Neural crest cell (in vitro differentiated cells): Measurements from ENCODE around the gene RARG. TPM values are rescaled to one million over a fixed set of nuclear protein-coding genes. Genes with fewer than 3 reads are reported as not detected.
"Not testable (repeated sequence)": the region's sequence is repeated elsewhere in the genome, so short reads cannot be mapped to it uniquely, and the experiment has no call there.

Experiments used
- DNase-seq: peaks from one replicate; pipeline ENCODE4 v3.0.0; 2021; ENCODE audit warnings: low read depth, mixed read lengths, low spot score
- H3K27ac Mint-ChIP-seq: one replicate; pipeline ENCODE4 v1.8.0; 2021; ENCODE audit warnings: mild to moderate bottlenecking, mixed read lengths; ENCODE audit not compliant: unreplicated experiment
- H3K27me3 Mint-ChIP-seq: 2 replicates; pipeline ENCODE4 v1.8.0; 2021; ENCODE audit warnings: low read depth, mild to moderate bottlenecking, mixed read lengths
- H3K36me3 Mint-ChIP-seq: 2 replicates; pipeline ENCODE4 v1.8.0; 2021; ENCODE audit warnings: low read depth, mild to moderate bottlenecking, mixed read lengths
- H3K4me1 Mint-ChIP-seq: 2 replicates; pipeline ENCODE4 v1.8.0; 2021; ENCODE audit warnings: mixed read lengths
- H3K4me3 Mint-ChIP-seq: one replicate; pipeline ENCODE4 v1.8.0; 2021; ENCODE audit warnings: mild to moderate bottlenecking, mixed read lengths
- H3K9me3 Mint-ChIP-seq: 2 replicates; pipeline ENCODE4 v1.8.0; 2021; ENCODE audit warnings: mixed read lengths
- total RNA-seq: library from RNA; stranded (reverse); gene quantifications from 2 replicates; pipeline ENCODE4 v1.2.1, GENCODE V29; 2021
- TF ChIP-seq, protein P1 (sequence below): fragments of 200-600 bp; sonication (generic); conservative IDR thresholded peaks from 2 replicates; pipeline ENCODE4 v1.5.0; 2021; ENCODE audit warnings: antibody characterized with exemption, mild to moderate bottlenecking

RARG gene
- total RNA-seq, 1 donor from 2014 or later: 5.4 TPM

DNA sequence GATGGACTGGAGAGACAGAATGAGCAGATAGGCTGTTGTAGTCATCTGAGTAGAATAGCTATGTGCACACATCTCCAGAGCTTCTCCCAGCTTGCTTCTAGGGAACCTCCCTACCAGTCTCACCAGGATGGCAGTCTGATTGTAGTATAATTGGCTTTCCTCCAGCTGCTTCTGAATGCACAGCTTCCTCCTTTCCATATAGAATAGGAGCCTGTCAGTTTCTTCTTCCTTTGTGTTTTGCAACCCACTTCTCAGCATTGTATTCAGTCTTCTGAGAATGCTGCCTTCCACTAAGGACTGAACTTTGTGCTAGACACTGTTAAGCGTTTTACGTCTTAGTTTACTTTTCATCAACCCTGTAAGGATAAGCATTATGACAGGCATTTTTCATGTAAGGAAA, 49.1 kb downstream of the RARG start:
- H3K27ac Mint-ChIP-seq: no peak overlapping the region
- H3K4me3 Mint-ChIP-seq: peak overlapping the region; percentile 91
- TF ChIP-seq, protein P1, sequence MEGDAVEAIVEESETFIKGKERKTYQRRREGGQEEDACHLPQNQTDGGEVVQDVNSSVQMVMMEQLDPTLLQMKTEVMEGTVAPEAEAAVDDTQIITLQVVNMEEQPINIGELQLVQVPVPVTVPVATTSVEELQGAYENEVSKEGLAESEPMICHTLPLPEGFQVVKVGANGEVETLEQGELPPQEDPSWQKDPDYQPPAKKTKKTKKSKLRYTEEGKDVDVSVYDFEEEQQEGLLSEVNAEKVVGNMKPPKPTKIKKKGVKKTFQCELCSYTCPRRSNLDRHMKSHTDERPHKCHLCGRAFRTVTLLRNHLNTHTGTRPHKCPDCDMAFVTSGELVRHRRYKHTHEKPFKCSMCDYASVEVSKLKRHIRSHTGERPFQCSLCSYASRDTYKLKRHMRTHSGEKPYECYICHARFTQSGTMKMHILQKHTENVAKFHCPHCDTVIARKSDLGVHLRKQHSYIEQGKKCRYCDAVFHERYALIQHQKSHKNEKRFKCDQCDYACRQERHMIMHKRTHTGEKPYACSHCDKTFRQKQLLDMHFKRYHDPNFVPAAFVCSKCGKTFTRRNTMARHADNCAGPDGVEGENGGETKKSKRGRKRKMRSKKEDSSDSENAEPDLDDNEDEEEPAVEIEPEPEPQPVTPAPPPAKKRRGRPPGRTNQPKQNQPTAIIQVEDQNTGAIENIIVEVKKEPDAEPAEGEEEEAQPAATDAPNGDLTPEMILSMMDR: no peak
- no peaks in the 10 kb centered on the region for H3K27me3 Mint-ChIP-seq
- peaks cover 26% of the 10 kb centered on the region for H3K36me3 Mint-ChIP-seq
- H3K4me1 Mint-ChIP-seq: peaks cover 45% of the 10 kb centered on the region
- DNase-seq: no peak
- no peaks in the 10 kb centered on the region for H3K9me3 Mint-ChIP-seq

DNA sequence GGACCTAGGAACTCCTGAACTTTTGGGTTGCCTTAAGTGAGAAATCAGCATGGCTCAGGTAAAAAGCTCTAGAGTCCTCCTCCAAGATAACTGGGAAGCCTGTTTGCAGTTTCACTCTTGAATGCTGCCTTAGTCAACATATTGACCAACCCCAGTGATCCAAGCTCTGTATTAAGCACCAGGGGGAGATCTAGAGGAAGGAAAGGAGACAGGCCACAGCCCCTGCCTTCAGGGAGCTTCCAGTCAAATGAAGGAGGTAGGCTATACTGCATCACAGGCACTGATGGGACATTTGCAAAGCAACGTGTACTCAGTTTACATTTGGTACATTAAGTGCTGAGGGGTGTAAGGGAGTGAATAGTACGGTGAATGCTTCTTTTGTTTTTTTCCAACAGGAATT, 50.1 kb downstream of the RARG start:
- H3K27me3 Mint-ChIP-seq: no peaks in the 10 kb centered on the region
- peak overlapping the region; percentile 91 for H3K4me3 Mint-ChIP-seq
- no peak for DNase-seq
- TF ChIP-seq, protein P1: no peak
- no peaks in the 10 kb centered on the region for H3K9me3 Mint-ChIP-seq
- peaks cover 45% of the 10 kb centered on the region for H3K4me1 Mint-ChIP-seq
- no peak overlapping the region for H3K27ac Mint-ChIP-seq
- H3K36me3 Mint-ChIP-seq: peaks cover 20% of the 10 kb centered on the region

DNA sequence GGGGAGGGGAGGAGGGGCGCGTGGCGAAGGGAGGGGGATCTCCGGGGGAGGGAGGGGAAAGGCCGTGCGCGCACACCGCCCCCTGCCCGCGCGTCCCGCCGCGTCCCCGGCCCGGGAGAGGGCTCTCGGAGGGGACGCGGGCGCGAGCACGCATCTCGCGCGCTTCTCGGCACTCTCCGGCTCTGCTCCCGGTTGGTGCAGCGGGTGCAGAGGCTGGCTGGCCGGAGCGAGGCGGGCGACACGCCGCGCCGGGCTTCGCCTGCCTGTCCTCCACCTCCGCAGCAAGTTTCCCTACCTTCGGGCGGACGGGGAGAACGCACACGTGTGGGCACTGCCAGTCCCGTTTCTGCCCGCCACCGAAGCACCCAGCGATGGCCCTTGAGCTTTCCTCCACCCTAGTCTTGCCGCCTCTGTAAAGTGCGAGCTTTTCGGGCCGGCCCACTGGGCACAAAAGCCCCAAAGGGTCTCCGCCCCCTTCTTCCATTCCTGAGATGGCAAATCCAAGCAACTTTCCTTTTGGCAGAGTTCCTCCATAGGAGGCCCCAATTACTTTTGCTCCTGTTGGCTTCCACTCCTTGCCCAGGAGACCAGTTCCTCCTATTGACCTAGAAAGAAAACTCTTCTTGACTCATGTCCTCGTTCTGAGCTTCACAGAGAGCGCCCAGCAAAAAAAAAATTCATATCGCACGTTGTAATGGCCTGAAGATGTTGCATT, 50.9 kb downstream of the RARG start:
- Mint-ChIP-seq H3K4me1 (peaks cover 44% of the 10 kb centered on the region), H3K27me3 (no peaks in the 10 kb centered on the region), H3K36me3 (peaks cover 14% of the 10 kb centered on the region), H3K9me3 (no peaks in the 10 kb centered on the region), H3K4me3 (peak overlapping the region; percentile 91), H3K27ac (peak overlapping the region; percentile 74)
- DNase-seq: peak; percentile 77
- TF ChIP-seq, protein P1: no peak

DNA sequence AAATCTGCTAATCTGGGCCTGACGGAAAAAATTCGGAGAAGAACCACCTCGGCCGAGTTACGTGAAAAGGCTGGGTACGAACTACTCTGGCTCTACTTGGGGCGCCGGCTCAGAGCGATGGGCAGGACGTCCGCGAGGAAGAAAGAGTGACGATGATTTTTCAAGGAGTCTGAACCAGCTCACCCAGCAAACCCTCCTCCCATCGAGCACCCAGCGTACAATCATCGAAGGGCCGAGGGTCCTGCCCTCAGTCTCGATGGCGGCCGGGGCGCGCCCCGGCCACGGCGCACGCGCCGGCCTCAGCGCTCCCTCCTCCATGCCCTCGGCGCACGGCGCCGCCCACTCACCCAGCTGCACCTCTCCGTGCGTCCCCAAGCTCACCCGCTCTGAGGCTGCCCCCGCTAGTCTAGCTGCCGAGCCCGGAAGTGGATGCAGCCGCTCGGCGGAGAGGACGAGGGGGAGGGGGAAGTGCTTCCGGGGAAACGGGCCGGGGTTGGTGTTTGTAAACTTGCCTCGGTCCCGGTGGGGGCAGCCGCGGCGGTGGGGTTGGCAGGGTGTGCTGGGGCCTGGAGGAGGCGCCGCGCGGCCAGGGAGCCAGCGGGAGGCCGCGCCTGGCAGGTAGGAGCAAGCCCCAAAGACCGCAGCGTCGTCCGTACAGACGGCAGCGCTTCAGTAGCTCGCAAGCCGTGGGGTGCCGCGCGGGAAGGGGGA, 51.6 kb downstream of the RARG start, which contains the start of the genes CSAD and ZNF740:
Gene CSAD (minus strand): TSS at position 706 of the 711 bp plus-strand sequence. CDS start 7,455 bp downstream, outside the sequence.
Gene ZNF740 (plus strand): TSS at position 503 of the 711 bp plus-strand sequence. CDS start 1,262 bp downstream, outside the sequence.
- peak; percentile 95 for DNase-seq
- Mint-ChIP-seq H3K4me1 (peaks cover 46% of the 10 kb centered on the region), H3K36me3 (peaks cover 11% of the 10 kb centered on the region), H3K4me3 (peak within 1 kb of the TSS; percentile 91), H3K27ac (peak within 1 kb of the TSS; percentile 98), H3K27me3 (no peaks in the 10 kb centered on the region), H3K9me3 (no peaks in the 10 kb centered on the region)
- TF ChIP-seq, protein P1: no peak

DNA sequence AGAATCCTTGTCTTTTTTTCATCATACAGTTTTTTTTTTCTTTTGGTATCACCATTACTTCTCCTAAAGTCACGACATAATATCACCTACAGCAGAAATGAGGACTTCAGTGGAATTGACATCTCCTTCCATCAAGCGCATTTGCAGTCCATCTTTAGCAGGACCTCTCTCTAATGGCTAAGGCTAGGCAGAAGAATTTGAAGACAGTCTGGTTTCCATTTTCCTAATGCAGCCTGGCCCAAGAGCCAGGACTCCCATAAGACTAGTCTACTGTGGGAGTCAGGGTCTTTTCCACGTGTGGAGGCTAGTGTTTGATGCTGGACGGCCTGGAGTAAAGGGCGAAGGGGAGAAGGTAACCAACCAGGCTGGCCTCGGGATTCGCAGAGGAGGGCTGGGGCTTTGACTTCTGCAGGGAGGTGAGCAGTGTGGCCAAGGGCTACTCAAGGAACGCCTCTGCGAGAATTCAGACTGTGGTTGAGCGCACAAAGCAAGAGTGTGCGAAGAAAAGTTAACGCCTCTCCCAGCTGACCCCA, 52.3 kb downstream of the RARG start:
- TF ChIP-seq, protein P1: no peak
- Mint-ChIP-seq H3K27me3 (no peaks in the 10 kb centered on the region), H3K4me3 (peak overlapping the region; percentile 89), H3K36me3 (peaks cover 11% of the 10 kb centered on the region), H3K9me3 (no peaks in the 10 kb centered on the region), H3K27ac (peak overlapping the region; percentile 98), H3K4me1 (peaks cover 53% of the 10 kb centered on the region)
- peak; percentile 18 for DNase-seq

DNA sequence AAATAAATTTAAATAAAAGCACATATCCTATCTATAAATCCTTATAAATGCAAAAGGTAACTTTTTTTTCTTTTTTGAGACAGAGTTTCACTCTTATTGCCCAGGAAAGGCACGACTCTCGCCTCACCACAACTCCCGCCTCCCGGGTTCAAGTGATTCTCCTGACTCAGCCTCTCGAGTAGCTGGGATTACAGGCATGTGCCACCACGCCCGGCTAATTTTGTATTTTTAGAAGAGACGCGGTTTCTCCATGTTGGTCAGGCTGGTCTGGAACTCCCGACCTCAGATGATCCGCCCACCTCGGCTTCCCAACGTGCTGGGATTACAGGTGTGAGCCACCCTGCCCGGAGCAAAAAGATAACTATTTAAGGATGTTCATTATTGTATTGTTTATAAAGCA, 53.2 kb downstream of the RARG start:
- Mint-ChIP-seq H3K4me1 (peaks cover 53% of the 10 kb centered on the region), H3K4me3 (peak overlapping the region; percentile 89)
- not testable (repeated sequence) for H3K9me3 Mint-ChIP-seq, H3K27me3 Mint-ChIP-seq, H3K27ac Mint-ChIP-seq, H3K36me3 Mint-ChIP-seq, DNase-seq

DNA sequence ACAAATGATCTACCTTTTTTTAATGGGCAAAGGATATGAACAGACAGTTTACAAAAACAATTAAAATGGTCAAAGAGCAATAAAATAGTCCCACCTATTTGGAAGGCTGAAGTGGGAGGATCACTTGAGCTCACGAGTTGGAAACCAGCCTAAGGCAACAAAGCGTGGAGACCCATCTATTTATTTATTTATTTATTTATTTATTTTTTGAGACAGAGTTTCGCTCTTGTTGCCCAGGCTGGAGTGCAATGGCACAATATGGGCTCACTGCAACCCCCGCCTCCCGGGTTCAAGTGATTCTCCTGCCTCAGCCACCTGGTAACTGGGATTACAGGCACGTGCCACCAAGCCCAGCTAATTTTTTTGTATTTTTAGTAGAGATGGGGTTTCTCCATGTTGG, 54.6 kb downstream of the RARG start:
- H3K27ac Mint-ChIP-seq, DNase-seq, H3K36me3 Mint-ChIP-seq, H3K27me3 Mint-ChIP-seq, H3K9me3 Mint-ChIP-seq: not testable (repeated sequence)
- Mint-ChIP-seq H3K4me3 (peak overlapping the region; percentile 17), H3K4me1 (peaks cover 39% of the 10 kb centered on the region)
